Breast epithelium (tissue), 3 donors: ENCODE data around the gene AP3S2.

Experiments
- POLR2A ChIP-seq: fragments of 450-650 bp; IDR thresholded peaks from one replicate; pipeline ENCODE4 v1.6.1; 2016; ENCODE audit warnings: antibody characterized with exemption, mild to moderate bottlenecking, moderate library complexity
- TF ChIP-seq, protein P1 (sequence below), 3 donors: fragments of 450-650 bp; IDR thresholded peaks; one replicate each; pipeline ENCODE4 v1.5.1; 2016 to 2017; ENCODE audit warnings: antibody characterized with exemption in 3 of 3, mild to moderate bottlenecking in 3 of 3, moderate library complexity in 3 of 3

DNA sequence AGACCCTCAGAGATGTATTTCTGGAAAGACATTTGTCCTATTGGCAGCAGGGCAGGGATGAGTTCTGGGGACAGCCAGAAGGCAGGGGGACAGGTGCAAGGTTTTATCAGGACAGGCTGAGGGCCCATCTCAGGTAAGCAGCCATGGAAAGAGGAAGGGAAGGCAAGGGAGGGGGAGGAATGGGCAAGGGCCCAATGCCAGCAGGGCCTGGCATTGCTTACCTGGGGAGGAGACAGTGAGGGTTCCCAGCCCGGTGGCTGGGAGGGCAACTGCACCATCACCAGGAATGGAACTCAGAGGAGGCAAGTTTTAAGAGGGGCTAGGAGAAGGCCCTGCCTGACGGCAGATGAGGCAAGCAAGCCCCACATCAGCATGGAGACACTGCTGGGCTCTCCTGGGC lies 15.8 kb upstream of the AP3S2 start:
- TF ChIP-seq POLR2A: no peak
- TF ChIP-seq, protein P1, sequence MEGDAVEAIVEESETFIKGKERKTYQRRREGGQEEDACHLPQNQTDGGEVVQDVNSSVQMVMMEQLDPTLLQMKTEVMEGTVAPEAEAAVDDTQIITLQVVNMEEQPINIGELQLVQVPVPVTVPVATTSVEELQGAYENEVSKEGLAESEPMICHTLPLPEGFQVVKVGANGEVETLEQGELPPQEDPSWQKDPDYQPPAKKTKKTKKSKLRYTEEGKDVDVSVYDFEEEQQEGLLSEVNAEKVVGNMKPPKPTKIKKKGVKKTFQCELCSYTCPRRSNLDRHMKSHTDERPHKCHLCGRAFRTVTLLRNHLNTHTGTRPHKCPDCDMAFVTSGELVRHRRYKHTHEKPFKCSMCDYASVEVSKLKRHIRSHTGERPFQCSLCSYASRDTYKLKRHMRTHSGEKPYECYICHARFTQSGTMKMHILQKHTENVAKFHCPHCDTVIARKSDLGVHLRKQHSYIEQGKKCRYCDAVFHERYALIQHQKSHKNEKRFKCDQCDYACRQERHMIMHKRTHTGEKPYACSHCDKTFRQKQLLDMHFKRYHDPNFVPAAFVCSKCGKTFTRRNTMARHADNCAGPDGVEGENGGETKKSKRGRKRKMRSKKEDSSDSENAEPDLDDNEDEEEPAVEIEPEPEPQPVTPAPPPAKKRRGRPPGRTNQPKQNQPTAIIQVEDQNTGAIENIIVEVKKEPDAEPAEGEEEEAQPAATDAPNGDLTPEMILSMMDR (IDR thresholded peaks at IDR 0.05): no peak
